Measurements from ENCODE around the gene NRXN3. TPM values are rescaled to one million over a fixed set of nuclear protein-coding genes. Genes with fewer than 3 reads are reported as not detected.

The NRXN3 gene
- total RNA-seq, 2 donors from 2014 or later = 1.3 to 2.3 TPM

- no peak overlapping the region for H3K4me3 ChIP-seq
- no peak overlapping the region for H3K27ac ChIP-seq
- no peaks in the 10 kb centered on the region for H3K4me1 ChIP-seq
- no peak for ATAC-seq
- DNase-seq = no peak
- intact Hi-C loops (cut with DNase I) = no loop called here
- TF ChIP-seq CTCF (IDR thresholded peaks at IDR 0.05) (no peak), POLR2A (IDR thresholded peaks at IDR 0.05) (no peak)
- H3K27me3 ChIP-seq = no peaks in the 10 kb centered on the region
- no peaks in the 10 kb centered on the region for H3K9me3 ChIP-seq
- H3K36me3 ChIP-seq (replicated peaks in 1 of 2; ENCODE audit: insufficient read depth in 1 of 2, low read depth in 2 of 2) = no peaks in the 10 kb centered on the region
Measured at GRCh38 chr14:79916281-79916680, 1746.1 kb downstream of the NRXN3 start.

- H3K9me3 ChIP-seq = no peaks in the 10 kb centered on the region
- TF ChIP-seq CTCF (IDR thresholded peaks at IDR 0.05) (no peak), POLR2A (IDR thresholded peaks at IDR 0.05) (no peak)
- H3K36me3 ChIP-seq (replicated peaks in 1 of 2; ENCODE audit: insufficient read depth in 1 of 2, low read depth in 2 of 2) = no peaks in the 10 kb centered on the region
- no peak overlapping the region for H3K4me3 ChIP-seq
- DNase-seq (no peak), ATAC-seq (no peak)
- no peaks in the 10 kb centered on the region for H3K27me3 ChIP-seq
- H3K4me1 ChIP-seq = no peaks in the 10 kb centered on the region
- intact Hi-C loops (cut with DNase I) = no loop called here
- no peak overlapping the region for H3K27ac ChIP-seq
- 43 to 55% methylated on average over 1 of the region's 1 CpG for WGBS, 2 donors
Measured at GRCh38 chr14:79916892-79917291, 1746.7 kb downstream of the NRXN3 start.

Small RNAs within 50 kb of the gene (small RNA-seq; reads per million reads assigned to genes)
- gene RNA5SP388 = 0.52 reads per million, percentile 4 among the genes with 10 or more reads in this experiment

All from body of pancreas (tissue), 4 donors.